Loucy (cell line): Measurements from ENCODE around the gene COL6A1.

ENCODE experiments used
- H2AFZ ChIP-seq: fragments of 200-600 bp; sonication (generic); 2 replicates; pipeline ENCODE4 v1.6.0; 2016; ENCODE audit warnings: antibody characterized with exemption, mild to moderate bottlenecking, low read length, moderate library complexity
- H3F3A ChIP-seq: fragments of 200-600 bp; 2 replicates; pipeline ENCODE4 v1.6.0; 2016; ENCODE audit warnings: antibody characterized with exemption, low read depth, mild to moderate bottlenecking
- H3K27me3 ChIP-seq: fragments of 200-600 bp; sonication (generic); 2 replicates; pipeline ENCODE4 v1.6.1; 2014; ENCODE audit warnings: low read length, mild to moderate bottlenecking; ENCODE audit not compliant: insufficient read depth, poor library complexity, severe bottlenecking
- H3K36me3 ChIP-seq: fragments of 200-600 bp; sonication (generic); 2 replicates; pipeline ENCODE4 v1.6.1; 2016; ENCODE audit warnings: low read length; ENCODE audit not compliant: insufficient read depth
- H3K4me1 ChIP-seq: fragments of 200-600 bp; sonication (generic); 2 replicates; pipeline ENCODE4 v1.5.1; 2014; ENCODE audit warnings: low read length, mild to moderate bottlenecking; ENCODE audit not compliant: insufficient read depth, poor library complexity, severe bottlenecking
- H3K4me2 ChIP-seq: fragments of 200-600 bp; sonication (generic); 2 replicates; pipeline ENCODE4 v1.6.0; 2014; ENCODE audit warnings: antibody characterized with exemption, low read length, low read depth, mild to moderate bottlenecking; ENCODE audit not compliant: poor library complexity, severe bottlenecking
- H3K4me3 ChIP-seq: fragments of 200-600 bp; sonication (generic); 2 replicates; pipeline ENCODE4 v1.5.1; 2014; ENCODE audit warnings: low read length, mild to moderate bottlenecking, mixed read lengths; ENCODE audit not compliant: poor library complexity, severe bottlenecking
- H3K79me2 ChIP-seq: fragments of 200-600 bp; sonication (generic); 2 replicates; pipeline ENCODE4 v1.6.1; 2014; ENCODE audit warnings: low read length; ENCODE audit not compliant: insufficient read depth
- H3K9ac ChIP-seq: fragments of 200-600 bp; sonication (generic); 2 replicates; pipeline ENCODE4 v1.6.0; 2014; ENCODE audit warnings: mild to moderate bottlenecking, low read depth, low read length, moderate library complexity; ENCODE audit not compliant: poor library complexity, severe bottlenecking
- H3K9me2 ChIP-seq: fragments of 200-600 bp; sonication (generic); replicated peaks from 2 replicates; pipeline ENCODE4 v1.6.1; 2016; ENCODE audit warnings: low read depth, low read length, mixed read lengths
- H3K9me3 ChIP-seq: fragments of 200-600 bp; sonication (generic); 2 replicates; pipeline ENCODE4 v1.6.1; 2014; ENCODE audit warnings: mild to moderate bottlenecking, antibody characterized with exemption, low read length, low read depth; ENCODE audit not compliant: insufficient read depth
- H4K20me1 ChIP-seq: fragments of 200-600 bp; sonication (generic); 2 replicates; pipeline ENCODE4 v1.6.0; 2014; ENCODE audit warnings: antibody characterized with exemption, low read length, mild to moderate bottlenecking; ENCODE audit not compliant: insufficient read depth, poor library complexity, severe bottlenecking
- EZH2phosphoT487 ChIP-seq: fragments of 200-600 bp; IDR thresholded peaks from 2 replicates; pipeline ENCODE4 v1.6.1; 2018; ENCODE audit warnings: antibody characterized with exemption, mild to moderate bottlenecking, moderate library complexity, borderline replicate concordance
- TF ChIP-seq, protein P1 (sequence below): fragments of 200-600 bp; sonication (generic); conservative IDR thresholded peaks from 2 replicates; pipeline ENCODE4 v1.5.1; 2014; ENCODE audit warnings: mild to moderate bottlenecking, antibody characterized with exemption, low read length

Gene COL6A1

DNA sequence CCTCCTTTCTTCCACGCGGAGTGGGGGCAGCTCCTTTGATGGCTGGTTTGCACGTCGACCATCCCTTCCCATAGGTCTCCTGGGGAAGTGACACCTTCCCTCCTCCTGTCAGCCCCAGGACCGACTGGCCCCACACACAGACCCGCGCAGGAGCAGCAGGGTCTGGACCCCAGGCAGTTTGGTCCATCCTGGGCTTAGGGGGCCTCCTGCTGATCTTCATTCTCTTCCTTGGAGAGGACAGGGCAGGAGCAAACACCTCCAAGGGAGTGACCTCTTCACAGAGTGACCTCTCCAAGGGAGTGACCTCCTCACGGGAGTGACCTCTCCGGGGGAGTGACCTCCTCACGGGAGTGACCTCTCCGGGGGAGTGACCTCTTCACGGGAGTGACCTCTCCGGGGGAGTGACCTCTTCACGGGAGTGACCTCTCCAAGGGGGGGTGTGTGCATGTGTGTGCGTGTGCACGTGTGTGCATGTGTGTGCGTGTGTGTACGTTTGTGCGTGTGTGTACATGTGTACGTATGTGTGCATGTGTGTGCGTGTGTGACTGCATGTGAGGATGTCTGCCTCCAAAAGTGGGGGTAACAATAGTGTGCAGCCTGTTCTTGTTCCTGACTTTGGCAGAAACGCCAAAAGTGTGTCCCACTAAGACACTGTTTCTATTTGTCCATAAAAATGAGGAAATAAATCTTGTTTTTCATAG, 29.8 kb downstream of the COL6A1 start:
- H3F3A ChIP-seq = no peaks in the 10 kb centered on the region
- no peak overlapping the region for H2AFZ ChIP-seq
- peaks cover 11% of the 10 kb centered on the region; the same call in 1 of the 2 replicates for H3K9me3 ChIP-seq
- no peak overlapping the region for H3K9ac ChIP-seq
- no peaks in the 10 kb centered on the region for H3K79me2 ChIP-seq
- no peaks in the 10 kb centered on the region for H3K9me2 ChIP-seq
- TF ChIP-seq EZH2phosphoT487 = no peak
- TF ChIP-seq, protein P1, sequence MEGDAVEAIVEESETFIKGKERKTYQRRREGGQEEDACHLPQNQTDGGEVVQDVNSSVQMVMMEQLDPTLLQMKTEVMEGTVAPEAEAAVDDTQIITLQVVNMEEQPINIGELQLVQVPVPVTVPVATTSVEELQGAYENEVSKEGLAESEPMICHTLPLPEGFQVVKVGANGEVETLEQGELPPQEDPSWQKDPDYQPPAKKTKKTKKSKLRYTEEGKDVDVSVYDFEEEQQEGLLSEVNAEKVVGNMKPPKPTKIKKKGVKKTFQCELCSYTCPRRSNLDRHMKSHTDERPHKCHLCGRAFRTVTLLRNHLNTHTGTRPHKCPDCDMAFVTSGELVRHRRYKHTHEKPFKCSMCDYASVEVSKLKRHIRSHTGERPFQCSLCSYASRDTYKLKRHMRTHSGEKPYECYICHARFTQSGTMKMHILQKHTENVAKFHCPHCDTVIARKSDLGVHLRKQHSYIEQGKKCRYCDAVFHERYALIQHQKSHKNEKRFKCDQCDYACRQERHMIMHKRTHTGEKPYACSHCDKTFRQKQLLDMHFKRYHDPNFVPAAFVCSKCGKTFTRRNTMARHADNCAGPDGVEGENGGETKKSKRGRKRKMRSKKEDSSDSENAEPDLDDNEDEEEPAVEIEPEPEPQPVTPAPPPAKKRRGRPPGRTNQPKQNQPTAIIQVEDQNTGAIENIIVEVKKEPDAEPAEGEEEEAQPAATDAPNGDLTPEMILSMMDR = no peak
- H4K20me1 ChIP-seq = no peaks in the 10 kb centered on the region
- no peaks in the 10 kb centered on the region for H3K4me1 ChIP-seq
- H3K4me2 ChIP-seq = no peak overlapping the region
- no peaks in the 10 kb centered on the region for H3K27me3 ChIP-seq
- no peaks in the 10 kb centered on the region for H3K36me3 ChIP-seq
- no peak overlapping the region for H3K4me3 ChIP-seq

DNA sequence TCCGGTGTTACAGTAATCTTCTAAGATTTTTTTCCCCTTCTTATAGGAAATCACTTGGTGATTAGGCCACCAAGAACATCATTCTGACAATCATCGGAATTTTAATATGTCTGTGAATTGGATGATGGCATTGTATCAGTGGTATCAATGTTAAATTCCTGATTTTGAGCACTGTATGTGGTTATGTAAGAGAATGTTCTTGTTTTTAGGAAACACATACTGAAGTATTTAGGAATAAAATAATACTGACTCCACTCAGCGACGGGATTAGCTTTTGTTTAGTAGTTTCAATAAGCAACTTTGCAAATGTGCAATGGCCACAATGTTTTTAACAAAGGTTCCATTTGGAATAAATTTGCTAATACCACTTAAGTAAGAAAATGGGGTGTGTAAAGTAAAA, 30.6 kb downstream of the COL6A1 start:
- Histone ChIP-seq H3K4me1 (no peaks in the 10 kb centered on the region), H3K27me3 (no peaks in the 10 kb centered on the region), H3K9me2 (no peaks in the 10 kb centered on the region)

DNA sequence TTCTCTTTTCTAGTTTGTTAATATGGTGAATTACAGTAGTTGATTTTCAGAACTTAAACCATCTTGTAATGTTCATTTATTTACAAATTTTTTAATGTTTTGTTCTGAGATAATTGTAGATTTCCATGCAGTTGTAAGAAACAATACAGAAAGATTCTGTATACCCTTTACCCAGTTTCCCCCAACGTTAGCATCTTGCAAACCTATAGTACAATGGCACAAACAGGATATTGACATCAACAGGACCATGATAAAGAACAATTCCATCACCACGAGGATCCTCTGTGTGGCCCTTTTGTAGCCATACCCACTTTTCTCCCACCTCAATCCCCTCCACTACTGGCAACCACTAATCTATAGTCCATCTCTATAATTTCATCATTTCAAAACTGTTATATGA, 33.3 kb downstream of the COL6A1 start:
- H2AFZ ChIP-seq = no peak overlapping the region
- H4K20me1 ChIP-seq = no peaks in the 10 kb centered on the region
- no peaks in the 10 kb centered on the region for H3K36me3 ChIP-seq
- peaks cover 6% of the 10 kb centered on the region for H3K4me1 ChIP-seq
- H3K27me3 ChIP-seq = no peaks in the 10 kb centered on the region
- no peak overlapping the region for H3K4me2 ChIP-seq
- no peaks in the 10 kb centered on the region for H3F3A ChIP-seq
- TF ChIP-seq EZH2phosphoT487 = no peak
- TF ChIP-seq, protein P1 = no peak
- H3K9me3 ChIP-seq = no peaks in the 10 kb centered on the region; the same call in 1 of the 2 replicates
- H3K9ac ChIP-seq = no peak overlapping the region
- H3K9me2 ChIP-seq = no peaks in the 10 kb centered on the region
- no peaks in the 10 kb centered on the region for H3K79me2 ChIP-seq
- H3K4me3 ChIP-seq = no peak overlapping the region

More for the DNA sequence above, 30.6 kb downstream of the COL6A1 start:
- no peaks in the 10 kb centered on the region for H3K36me3 ChIP-seq
- H3K9me3 ChIP-seq = peaks cover 11% of the 10 kb centered on the region; the same call in 1 of the 2 replicates
- no peak overlapping the region for H3K9ac ChIP-seq
- TF ChIP-seq, protein P1 = no peak
- no peak for TF ChIP-seq EZH2phosphoT487
- no peaks in the 10 kb centered on the region for H3F3A ChIP-seq
- H3K4me3 ChIP-seq = no peak overlapping the region
- no peaks in the 10 kb centered on the region for H3K79me2 ChIP-seq
- no peaks in the 10 kb centered on the region for H4K20me1 ChIP-seq
- H3K4me2 ChIP-seq = no peak overlapping the region
- no peak overlapping the region for H2AFZ ChIP-seq
